ENCODE data around the gene CDH8.

GRCh38 chr16:61897657-61898056 lies 138.6 kb downstream of the CDH8 start:
- TF ChIP-seq, protein P1, sequence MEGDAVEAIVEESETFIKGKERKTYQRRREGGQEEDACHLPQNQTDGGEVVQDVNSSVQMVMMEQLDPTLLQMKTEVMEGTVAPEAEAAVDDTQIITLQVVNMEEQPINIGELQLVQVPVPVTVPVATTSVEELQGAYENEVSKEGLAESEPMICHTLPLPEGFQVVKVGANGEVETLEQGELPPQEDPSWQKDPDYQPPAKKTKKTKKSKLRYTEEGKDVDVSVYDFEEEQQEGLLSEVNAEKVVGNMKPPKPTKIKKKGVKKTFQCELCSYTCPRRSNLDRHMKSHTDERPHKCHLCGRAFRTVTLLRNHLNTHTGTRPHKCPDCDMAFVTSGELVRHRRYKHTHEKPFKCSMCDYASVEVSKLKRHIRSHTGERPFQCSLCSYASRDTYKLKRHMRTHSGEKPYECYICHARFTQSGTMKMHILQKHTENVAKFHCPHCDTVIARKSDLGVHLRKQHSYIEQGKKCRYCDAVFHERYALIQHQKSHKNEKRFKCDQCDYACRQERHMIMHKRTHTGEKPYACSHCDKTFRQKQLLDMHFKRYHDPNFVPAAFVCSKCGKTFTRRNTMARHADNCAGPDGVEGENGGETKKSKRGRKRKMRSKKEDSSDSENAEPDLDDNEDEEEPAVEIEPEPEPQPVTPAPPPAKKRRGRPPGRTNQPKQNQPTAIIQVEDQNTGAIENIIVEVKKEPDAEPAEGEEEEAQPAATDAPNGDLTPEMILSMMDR (IDR thresholded peaks at IDR 0.05; ENCODE audit: low read length), result no peak
- TF ChIP-seq EZH2 (optimal IDR thresholded peaks at IDR 0.05; ENCODE audit: low read depth, low read length) (no peak), EZH2phosphoT487 (IDR thresholded peaks at IDR 0.05; ENCODE audit: low read length) (no peak)
